Fibroblast of villous mesenchyme (primary cell): ENCODE data around the gene DNTTIP2. TPM values are rescaled to one million over a fixed set of nuclear protein-coding genes. Genes with fewer than 3 reads are reported as not detected.
"Not testable (repeated sequence)": the region's sequence is repeated elsewhere in the genome, so short reads cannot be mapped to it uniquely, and the experiment has no call there.

Experiments used
- DNase-seq: peaks from one replicate; pipeline ENCODE4 v3.0.0-alpha.2; 2010; ENCODE audit warnings: low read depth
- H3K4me3 ChIP-seq: 2 replicates; pipeline ENCODE4 v1.5.1; 2011; ENCODE audit warnings: low read depth, mild to moderate bottlenecking, low read length
- CTCF ChIP-seq: IDR thresholded peaks from 2 replicates; pipeline ENCODE4 v1.5.1; 2012; ENCODE audit warnings: low read depth, mild to moderate bottlenecking, low read length; ENCODE audit not compliant: insufficient read depth
- total RNA-seq: library from RNA; depleted of rRNA; stranded (reverse); fragments of >200 nt; gene quantifications from 2 replicates; pipeline ENCODE4 v1.2.3, GENCODE V29; 2012

DNTTIP2 gene, protein sequence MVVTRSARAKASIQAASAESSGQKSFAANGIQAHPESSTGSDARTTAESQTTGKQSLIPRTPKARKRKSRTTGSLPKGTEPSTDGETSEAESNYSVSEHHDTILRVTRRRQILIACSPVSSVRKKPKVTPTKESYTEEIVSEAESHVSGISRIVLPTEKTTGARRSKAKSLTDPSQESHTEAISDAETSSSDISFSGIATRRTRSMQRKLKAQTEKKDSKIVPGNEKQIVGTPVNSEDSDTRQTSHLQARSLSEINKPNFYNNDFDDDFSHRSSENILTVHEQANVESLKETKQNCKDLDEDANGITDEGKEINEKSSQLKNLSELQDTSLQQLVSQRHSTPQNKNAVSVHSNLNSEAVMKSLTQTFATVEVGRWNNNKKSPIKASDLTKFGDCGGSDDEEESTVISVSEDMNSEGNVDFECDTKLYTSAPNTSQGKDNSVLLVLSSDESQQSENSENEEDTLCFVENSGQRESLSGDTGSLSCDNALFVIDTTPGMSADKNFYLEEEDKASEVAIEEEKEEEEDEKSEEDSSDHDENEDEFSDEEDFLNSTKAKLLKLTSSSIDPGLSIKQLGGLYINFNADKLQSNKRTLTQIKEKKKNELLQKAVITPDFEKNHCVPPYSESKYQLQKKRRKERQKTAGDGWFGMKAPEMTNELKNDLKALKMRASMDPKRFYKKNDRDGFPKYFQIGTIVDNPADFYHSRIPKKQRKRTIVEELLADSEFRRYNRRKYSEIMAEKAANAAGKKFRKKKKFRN
- total RNA-seq = 25.1 and 31.5 TPM in 2 replicates

GRCh38 chr1:93878889-93879586 lies at the start of gene DNTTIP2:
Gene DNTTIP2, minus strand, starts transcription at chr1:93879206. Its CDS starts 58 bp downstream, at chr1:93879148.
- peak within 1 kb of the TSS; percentile 99 for H3K4me3 ChIP-seq
- TF ChIP-seq CTCF = no peak
- DNase-seq = peak; percentile 91

DNA sequence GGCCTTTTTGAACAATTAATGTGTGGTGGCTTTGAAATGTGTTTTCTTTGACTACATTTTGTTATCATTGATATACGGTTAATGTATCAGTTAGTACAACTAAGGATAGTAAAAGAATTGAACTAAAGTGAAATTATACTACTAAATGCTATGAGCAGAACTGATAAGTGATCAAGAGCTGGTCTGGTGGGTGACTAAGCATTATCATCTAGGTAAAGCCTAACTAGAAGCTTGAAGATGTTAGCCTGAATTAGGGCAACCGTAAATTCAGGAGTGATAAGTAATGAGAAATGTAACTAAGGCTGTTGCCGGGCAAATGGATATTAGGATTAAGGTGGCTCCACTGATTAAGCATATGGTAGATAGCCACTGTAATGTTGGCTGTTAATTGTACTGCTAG lies 46.2 kb upstream of the DNTTIP2 start:
- DNase-seq = no peak
- no peak overlapping the region for H3K4me3 ChIP-seq
- no peak for TF ChIP-seq CTCF

DNA sequence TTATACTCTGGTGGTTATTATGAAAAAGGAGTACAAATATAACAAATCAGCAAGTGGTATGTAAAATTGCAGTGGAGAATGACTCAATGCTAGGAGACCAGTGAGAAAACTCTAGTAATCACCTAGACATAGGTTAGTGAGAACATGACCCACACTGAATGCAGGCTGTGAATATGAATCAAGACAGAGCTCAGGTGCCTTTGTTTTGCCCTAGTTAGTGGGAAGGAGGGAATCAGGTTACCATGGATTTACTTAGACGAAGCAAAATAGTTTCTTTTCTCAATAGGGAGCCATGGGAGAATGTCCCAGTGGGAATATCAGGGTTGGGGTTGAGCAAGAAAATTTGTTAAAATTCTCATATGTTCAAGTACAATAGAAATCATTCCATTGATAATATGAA lies 40.8 kb upstream of the DNTTIP2 start:
- TF ChIP-seq CTCF = no peak
- no peak for DNase-seq
- H3K4me3 ChIP-seq = no peak overlapping the region

DNA sequence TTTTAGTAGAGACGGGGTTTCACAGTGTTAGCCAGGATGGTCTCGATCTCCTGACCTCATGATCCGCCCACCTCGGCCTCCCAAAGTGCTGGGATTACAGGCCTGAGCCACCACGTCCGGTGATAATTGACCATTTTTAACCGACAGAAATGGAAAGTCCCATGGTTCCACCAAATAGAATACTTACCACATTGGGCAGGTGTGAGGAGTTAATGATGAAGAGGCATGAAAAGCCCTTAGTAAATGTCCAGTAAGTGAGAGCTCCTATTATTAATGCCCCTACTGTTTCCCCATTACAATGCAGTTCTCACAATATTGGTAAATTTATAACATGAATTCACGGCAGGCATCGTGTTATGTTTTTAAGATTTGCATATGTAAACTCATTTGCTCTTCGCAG lies 38.3 kb upstream of the DNTTIP2 start:
- H3K4me3 ChIP-seq = no peak overlapping the region
- no peak for TF ChIP-seq CTCF
- no peak for DNase-seq

DNA sequence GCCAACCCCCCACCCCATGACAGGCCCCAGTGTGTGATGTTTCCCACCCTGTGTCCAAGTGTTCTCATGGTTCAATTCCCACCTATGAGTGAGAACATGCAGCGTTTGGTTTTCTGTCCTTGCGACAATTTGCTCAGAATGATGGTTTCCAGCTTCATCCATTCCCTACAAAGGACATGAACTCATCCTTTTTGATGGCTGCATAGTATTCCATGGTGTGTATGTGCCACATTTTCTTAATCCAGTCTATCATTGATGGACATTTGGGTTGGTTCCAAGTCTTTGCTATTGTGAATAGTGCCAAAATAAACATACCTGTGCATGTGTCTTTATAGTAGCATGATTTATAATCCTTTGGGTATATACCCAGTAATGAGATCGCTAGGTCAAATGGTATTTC lies 31.9 kb upstream of the DNTTIP2 start:
- DNase-seq, H3K4me3 ChIP-seq: not testable (repeated sequence)

- no peak for DNase-seq
- H3K4me3 ChIP-seq = no peak overlapping the region
- TF ChIP-seq CTCF = no peak
Observed at GRCh38 chr1:93910305-93910704, 31.3 kb upstream of the DNTTIP2 start.
